ENCODE results near the gene ASB14.
"Not testable (repeated sequence)": the region's sequence is repeated elsewhere in the genome, so short reads cannot be mapped to it uniquely, and the experiment has no call there.

The ASB14 gene

DNA sequence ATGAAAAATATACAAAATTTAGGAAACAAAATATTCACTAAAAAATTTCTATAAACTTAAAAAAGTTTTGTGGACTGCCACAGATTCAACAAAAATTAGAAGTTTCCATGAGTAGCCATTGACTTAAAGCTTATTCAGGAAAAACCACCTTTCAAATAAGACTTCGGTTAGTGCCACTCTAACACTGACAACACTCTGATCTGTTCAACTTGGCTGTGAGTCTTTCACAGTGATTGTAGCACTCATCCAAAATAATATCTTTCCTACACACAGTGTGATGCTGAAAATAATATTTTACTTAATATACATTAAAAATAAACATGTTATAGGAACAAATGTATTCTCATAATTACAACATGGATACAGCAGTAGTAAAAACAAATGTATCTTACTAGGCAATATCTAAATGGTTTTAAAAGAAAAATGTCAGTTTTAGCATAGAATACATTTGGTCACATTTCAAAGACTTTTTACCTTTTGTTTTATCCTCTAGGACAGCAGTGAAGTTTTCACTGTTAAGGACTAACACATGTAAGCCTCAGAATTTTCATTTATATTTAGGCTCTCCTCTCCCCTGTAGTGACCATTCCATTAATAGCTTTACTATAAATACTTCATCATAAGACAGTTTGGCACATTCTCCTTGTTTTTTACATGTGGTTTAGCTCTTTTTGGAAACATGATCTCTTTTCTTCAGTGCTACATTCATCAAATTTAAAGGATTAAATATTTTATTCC, at the start of gene ASB14:
TSS of gene ASB14 (minus strand) at position 527 of the 738 bp plus-strand sequence. CDS start 652 bp downstream, outside the sequence.
- H3K27ac ChIP-seq = no peak within 1 kb of the TSS
- no peak for DNase-seq (ENCODE audit: low read depth, low spot score)

DNA sequence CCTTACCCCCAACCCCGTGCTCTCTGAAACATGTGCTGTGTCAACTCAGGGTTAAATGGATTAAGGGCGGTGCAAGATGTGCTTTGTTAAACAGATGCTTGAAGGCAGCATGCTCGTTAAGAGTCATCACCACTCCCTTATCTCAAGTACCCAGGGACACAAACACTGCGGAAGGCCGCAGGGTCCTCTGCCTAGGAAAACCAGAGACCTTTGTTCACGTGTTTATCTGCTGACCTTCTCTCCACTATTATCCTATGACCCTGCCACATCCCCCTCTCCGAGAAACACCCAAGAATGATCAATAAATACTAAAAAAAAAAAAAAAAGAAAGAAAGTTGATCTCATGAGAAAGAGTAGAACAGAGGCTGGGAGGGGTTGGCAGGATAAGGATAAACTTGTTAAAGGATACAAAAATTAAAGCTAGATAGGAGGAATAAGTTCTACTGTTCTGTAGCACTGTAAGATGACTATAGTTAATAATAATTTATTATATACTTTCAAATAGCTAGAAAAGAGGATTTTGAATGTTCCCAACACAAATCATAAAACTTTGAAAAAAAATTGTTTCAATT, 46.7 kb upstream of the ASB14 start:
- DNase-seq (ENCODE audit: low read depth, low spot score); H3K27ac ChIP-seq: not testable (repeated sequence)

DNA sequence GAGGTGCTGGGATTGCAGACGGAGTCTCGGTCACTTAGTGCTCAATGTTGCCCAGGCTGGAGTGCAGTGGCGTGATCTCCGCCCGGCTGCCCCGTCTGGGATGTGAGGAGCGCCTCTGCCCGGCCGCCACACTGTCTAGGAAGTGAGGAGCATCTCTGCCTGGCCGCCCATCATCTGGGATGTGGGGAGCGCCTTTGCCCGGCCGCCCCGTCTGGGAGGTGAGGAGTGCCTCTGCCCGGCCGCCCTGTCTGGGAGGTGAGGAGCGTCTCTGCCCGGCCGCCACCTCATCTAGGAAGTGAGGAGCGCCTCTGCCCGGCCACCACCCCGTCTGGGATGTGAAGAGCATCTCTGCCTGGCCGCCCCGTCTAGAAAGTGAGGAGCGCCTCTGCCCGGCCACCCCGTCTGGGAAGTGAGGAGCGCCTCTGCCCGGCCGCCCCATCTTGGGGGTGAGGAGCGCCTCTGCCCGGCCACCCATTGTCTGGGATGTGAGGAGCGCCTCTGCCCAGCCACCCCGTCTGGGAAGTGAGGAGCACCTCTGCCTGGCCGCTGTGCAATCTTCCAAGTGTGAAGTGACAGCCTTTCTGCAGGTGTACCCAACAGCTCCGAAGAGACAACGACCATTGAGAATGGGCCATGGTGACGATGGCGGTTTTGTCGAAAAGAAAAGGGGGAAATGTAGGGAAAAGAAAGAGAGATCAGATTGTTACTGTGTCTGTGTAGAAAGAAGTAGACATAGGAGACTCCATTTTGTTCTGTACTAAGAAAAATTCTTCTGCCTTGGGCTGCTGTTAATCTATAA, 46.0 kb upstream of the ASB14 start:
- DNase-seq (ENCODE audit: low read depth, low spot score) = not testable (repeated sequence)

DNA sequence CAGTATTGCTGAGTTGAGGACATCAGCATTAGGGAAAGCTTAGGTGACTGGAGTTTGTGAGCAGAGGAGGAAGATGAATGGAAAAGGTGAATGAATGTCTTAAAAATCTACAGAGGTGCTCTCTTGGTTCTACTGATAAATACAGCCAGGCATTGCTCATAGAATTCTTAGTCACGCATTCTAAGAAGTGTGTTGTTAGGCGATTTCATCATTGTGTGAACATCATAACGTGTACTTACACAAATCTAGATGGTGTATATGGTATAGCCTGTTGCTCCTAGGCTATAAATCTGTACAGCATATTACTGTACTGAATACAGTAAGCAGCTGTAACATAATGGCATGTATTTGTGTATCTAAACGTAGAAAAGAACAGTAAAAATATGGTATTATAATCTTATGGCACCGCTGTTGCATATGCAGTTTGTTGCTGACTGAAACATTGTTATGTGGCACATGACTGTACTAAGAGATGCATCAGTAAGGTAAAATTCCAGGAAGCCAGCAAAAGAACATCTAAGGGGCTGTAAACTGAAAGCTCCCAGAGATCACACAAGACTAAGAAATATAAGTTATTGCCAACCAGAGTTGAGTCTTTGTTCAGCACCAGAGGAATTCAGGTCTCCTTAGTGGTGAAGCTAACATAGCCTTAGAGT, 42.9 kb upstream of the ASB14 start:
- no peak for DNase-seq (ENCODE audit: low read depth, low spot score)
- H3K27ac ChIP-seq = no peak overlapping the region

More for the DNA sequence above, 46.0 kb upstream of the ASB14 start:
- H3K27ac ChIP-seq = not testable (repeated sequence)

DNA sequence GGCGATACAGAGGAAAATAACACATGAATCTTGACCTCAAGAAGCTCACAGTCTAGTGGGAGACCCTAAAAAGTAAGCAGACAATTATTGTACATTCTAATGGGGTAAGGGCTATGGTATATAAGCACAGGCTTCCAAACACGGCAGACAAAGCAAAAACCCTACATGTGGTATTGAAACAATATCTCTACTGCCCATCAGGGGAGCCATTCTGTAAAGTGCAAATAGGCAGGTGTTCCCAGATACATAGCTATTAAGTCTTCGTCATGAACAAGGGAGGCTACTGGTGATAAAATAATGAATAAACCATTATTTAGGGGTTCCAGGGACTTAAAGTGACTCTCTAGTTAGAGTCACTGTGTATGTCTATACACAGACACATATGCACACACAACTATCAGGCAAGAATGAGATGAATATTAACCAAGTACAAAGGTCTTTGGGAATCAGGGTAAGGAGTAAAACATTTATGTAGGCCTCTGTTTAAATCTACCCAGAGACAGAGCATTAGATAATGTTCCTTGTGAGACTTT, 38.7 kb upstream of the ASB14 start:
- no peak overlapping the region for H3K27ac ChIP-seq
- DNase-seq (ENCODE audit: low read depth, low spot score) = no peak

DNA sequence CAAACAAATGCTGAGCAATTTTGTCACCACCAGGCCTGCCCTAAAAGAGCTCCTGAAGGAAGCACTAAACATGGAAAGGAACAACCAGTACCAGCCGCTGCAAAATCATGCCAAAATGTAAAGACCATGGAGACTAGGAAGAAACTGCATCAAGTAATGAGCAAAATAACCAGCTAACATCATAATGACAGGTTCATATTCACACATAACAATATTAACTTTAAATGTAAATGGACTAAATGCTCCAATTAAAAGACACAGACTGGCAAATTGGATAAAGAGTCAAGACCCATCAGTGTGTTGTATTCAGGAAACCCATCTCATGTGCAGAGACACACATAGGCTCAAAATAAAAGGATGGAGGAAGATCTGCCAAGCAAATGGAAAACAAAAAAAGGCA, 34.0 kb upstream of the ASB14 start:
- not testable (repeated sequence) for DNase-seq (ENCODE audit: low read depth, low spot score); H3K27ac ChIP-seq

DNA sequence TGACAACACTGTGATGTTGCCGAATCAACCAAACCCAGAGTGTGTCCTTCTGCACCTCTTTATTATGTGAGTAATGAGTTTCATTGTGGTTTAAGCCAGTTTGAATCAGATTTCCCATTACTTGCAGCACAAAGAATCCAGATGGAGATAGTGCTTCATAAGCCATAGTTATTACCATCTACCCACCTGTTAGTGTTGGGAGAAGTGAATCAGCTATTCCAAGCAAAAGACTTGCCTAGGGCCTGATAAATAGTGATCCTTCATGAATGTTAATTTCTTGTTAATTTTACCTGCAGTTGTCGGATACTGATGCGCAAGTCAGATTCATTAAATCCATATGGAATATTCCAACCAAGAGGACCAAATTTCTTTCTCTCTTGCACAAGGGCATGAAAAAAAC, 21.7 kb upstream of the ASB14 start:
- H3K27ac ChIP-seq = no peak overlapping the region
- no peak for DNase-seq (ENCODE audit: low read depth, low spot score)

DNA sequence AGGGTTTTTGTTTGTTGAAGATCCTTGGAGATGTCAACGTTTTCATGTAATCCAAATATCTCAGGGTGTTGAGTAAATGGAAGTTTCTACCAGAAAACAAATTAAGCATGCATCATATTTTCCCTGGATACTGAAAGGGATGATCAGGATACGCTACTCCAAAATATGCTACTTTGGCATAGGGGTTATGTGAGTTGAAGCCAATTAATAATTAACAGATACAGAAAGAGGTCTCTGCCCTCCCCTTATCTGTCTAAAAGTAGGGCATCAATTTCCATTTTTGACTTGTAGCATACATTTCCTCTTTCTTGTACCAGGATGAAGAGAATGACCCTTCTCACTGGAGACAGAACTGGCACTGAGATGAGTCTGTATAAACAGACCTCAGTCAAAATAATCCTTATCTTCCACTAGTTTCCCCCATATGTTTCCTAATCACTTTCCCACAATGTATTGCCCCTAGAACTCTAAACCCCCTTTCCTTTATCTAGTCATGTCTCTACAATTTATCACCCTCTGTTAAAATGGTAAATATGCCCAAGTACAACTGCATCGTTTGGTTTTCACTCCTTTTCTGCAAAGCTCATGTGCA, 17.4 kb upstream of the ASB14 start:
- no peak overlapping the region for H3K27ac ChIP-seq
- DNase-seq (ENCODE audit: low read depth, low spot score) = no peak

DNA sequence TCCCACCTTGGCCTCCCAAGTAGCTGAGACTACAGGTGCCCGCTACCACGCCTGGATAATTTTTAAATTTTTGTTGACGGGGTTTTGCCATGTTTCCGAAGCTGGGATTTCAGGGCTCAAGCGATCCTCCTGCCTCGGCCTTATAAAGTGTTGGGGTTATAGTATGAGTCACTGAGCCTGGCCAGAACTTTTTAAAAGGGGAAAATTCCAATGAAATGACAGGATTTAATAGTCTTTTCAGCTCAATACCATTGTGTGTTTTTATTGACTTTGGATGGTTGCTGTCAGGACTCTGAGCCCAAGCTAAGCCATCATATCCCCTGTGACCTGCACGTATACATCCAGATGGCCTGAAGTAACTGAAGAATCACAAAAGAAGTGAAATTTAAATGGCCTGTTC, 11.0 kb upstream of the ASB14 start:
- not testable (repeated sequence) for DNase-seq (ENCODE audit: low read depth, low spot score); H3K27ac ChIP-seq

DNA sequence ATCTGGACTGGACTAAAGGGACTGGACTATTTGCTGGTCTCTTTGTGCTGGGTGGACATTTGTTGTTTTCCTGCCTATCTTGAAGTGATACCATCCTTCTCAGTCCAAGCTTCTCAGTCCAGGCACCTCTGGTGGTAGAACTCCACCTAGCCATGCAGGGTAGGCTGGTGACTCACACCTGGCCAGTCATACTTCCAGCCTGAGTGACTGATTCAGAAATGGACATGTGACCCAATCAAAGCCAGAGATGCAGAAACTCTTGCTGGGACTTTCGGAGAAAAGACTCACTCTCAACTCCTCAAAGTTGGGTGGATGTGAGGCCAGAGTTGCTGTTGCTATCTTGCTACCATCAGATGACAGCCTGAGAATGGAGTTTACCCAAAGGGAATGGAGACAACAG, 5.6 kb upstream of the ASB14 start:
- no peak overlapping the region for H3K27ac ChIP-seq
- peak; percentile 60 for DNase-seq (ENCODE audit: low read depth, low spot score)

DNA sequence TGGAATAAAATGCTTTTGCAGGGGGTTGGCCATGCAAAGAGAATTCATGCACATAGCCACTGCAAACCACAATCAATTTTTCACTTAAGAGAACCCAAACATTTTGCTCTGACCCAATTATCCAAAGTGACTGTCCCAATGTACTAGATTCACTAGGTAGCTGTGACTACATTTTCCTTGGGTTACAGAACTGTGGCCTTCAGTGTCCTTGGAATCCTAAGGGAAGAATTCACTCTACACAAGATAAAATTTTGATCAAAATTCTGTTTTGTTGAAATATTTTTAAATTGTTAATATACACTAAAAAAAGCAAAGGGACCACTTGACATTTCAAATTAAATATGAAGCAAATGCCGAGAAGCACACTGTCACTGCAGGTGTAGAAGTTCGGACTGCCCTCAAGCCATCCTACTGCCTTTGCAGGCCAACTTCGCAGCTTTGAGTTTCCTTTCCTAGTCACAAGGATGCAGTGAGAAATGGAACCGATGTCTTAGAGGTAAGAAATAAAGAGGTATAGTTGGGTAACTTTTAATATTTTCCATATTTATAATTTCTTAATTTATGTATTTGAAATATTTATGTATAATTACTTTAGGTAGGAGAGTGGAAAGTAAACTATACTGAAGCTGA, 527 bp upstream of the ASB14 start:
- DNase-seq (ENCODE audit: low read depth, low spot score) = no peak
- no peak overlapping the region for H3K27ac ChIP-seq

DNA sequence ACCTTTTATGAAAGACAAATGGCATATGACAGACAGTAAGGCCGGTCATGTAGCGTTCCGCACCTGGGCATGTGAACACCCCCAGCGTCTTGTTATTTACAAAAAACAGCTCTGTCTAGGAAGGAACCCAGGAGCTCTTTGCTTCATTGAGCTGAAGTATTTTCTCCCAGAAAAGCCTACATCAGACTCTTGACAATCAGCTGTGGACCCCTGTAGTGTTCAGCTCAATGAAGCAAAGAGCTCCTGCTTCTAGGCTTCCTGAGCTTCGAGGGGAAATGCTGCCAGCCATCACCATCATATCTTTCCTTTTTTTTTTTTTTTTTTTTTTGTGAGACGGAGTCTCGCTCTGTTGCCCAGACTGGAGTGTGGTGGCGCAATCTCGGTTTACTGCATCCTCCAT, 4.1 kb downstream of the ASB14 start:
- no peak overlapping the region for H3K27ac ChIP-seq
- DNase-seq (ENCODE audit: low read depth, low spot score) = no peak

DNA sequence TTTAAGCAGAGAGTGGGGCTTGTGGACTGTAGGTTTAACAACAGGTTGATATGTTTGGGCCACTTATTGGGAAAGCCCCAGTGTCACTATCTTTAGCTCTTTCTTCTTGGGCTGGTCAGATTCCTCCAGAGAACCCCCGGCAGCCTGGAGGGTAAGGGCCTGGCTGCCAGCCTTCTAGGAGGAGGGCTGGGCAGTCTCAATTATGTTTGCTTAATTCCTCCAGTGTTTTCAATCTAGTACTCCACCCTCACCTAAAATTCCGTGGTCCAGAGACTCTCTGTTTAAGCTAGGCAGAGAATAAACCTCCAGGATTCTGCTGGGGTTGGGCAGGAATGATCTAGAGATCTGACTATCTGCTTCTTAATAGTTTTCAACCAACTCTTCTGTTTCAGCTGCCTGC, 5.3 kb downstream of the ASB14 start:
- H3K27ac ChIP-seq = no peak overlapping the region
- DNase-seq (ENCODE audit: low read depth, low spot score) = no peak

DNA sequence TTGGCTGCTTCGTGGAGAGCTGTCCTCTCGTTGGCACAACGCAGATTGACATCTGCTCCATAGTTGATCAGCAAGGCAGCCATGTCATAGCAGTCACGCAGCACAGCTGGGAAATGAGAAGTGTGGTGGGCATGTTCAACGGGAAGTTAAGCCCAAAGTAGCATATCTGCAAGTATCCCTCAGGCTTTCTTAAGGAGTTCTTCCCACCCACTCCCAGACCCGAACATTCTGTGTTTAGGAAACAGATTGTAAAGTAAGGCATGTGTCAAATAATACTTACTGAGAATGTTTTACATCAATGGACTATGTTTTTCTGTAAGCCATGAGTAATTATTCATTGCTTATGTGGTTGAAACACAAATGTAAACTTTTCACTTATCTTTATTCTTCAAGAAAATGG, 9.2 kb downstream of the ASB14 start:
- no peak overlapping the region for H3K27ac ChIP-seq
- DNase-seq (ENCODE audit: low read depth, low spot score) = no peak

DNA sequence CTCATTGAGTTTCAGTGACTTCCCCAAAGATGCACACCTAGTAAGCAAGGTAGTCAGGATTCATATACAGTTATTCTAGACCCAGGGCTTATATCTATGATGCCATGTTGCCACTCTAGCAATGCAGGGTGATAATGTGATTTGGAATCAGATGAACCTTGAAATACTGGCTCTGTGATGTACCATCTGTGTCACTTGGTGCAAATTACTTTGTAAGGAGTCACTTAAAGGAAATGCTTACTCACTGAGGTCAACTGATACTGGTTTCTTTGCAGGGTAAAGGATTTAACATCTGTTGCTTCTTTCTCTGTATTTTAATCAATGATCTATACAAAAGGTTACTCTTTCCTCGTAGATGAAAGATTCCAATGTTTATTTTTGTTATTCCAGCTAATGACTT, 10.8 kb downstream of the ASB14 start:
- H3K27ac ChIP-seq = no peak overlapping the region
- DNase-seq (ENCODE audit: low read depth, low spot score) = no peak

DNA sequence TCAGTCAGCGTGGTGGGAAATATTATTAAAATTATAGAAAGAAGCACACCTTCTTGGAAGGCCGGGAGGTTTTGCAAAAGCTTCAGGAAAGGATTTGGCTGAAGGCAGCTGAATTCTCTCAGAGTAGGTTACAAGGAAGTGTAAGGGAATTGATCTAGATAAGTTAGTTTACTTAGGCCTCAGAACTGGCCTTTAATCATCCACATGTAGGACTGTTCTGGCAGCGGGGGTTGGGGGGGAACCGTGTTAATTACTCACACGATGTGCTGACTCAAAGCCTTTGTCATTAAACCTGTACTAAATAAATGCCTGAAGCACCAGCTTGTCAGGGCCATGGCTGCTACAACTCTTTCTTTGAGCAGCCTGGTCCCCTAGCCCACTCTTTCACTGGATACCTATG, 12.8 kb downstream of the ASB14 start:
- H3K27ac ChIP-seq = no peak overlapping the region
- peak; percentile 12 for DNase-seq (ENCODE audit: low read depth, low spot score)

DNA sequence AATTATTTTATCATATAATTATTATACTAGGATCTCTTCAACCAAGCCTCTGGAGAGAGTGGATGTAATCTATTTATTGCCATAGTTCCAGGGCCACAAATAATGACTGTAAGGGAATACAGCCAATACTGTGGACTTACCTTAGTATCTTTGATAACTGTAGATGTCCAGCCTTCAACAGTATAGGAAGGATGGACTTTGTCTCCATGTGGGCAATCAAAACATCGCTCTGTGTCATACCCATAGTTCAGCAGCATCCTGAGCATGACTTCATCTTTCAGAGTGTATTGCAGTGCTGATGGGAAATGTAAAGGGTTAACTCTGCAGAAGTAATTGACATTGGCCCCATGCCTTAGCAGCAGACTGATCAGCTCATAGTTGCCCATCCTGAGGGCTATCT, 14.2 kb downstream of the ASB14 start:
- no peak overlapping the region for H3K27ac ChIP-seq

DNA sequence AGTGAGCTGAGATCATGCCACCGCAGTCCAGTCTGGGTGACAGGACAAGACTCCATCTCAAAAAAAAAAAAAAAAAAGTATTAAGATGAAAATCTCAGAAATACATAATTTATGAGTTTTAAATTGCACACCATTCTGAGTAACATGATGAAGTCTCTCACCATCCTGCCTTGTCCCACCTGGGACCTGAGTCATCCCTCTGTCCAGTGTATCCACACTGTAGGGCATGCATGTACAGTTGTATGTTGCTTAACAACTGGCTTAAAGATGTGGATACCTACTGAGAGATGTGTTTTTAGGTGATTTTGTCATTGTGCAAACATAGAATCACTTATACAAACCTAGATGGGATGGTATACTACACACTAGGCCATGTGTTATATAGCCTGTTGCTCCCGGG, 17.1 kb downstream of the ASB14 start:
- H3K27ac ChIP-seq = no peak overlapping the region
- no peak for DNase-seq (ENCODE audit: low read depth, low spot score)

More for the DNA sequence above, 14.2 kb downstream of the ASB14 start:
- DNase-seq (ENCODE audit: low read depth, low spot score) = no peak

DNA sequence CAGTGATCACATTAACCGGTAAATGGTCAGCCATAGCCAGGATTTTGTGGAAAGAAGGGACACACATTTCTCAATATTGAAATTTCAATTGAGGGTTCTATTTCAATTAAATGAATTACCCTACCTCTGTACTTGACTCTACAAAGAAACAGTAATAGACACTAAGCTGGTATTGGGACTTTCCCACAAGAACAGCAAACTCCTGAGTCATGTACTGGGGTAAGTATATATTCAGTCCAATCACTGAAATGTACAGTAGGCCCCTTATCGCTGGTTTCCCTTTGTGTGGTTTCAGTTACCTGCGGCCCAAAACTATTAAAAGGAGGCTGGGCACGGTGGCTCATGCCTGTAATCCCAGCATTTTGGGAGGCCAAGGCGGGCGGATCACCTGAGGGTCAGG, 17.6 kb downstream of the ASB14 start:
- no peak overlapping the region for H3K27ac ChIP-seq
- no peak for DNase-seq (ENCODE audit: low read depth, low spot score)

DNA sequence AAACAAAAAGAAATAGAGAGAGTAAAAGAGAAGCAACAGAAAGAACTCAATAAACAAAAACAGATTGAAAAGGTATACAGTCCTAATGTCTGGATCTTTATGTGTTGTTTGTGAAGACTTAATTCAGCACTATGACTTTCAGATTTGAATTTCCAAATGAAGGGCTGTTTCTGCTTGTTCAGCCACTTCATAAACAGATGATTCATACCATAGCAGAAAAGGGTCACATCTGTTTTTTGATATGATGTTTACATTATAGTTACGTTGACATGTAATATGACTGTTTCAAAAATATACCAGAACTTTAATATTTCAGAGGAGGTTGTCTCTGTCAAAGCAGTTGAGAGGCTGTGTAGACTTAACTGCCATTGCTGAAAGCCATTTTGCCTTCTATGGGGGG, 24.1 kb downstream of the ASB14 start:
- no peak for DNase-seq (ENCODE audit: low read depth, low spot score)
- no peak overlapping the region for H3K27ac ChIP-seq
